Measurements from ENCODE around the gene AP3D1.
"Not testable (repeated sequence)": the region's sequence is repeated elsewhere in the genome, so short reads cannot be mapped to it uniquely, and the experiment has no call there.

AP3D1 gene

GRCh38 chr19:2129892-2130770 lies 21.2 kb downstream of the AP3D1 start:
- TF ChIP-seq CTCF (IDR thresholded peaks at IDR 0.05) (no peak), ZFX (IDR thresholded peaks at IDR 0.05; ENCODE audit: borderline replicate concordance) (no peak)
- no peak overlapping the region for H3K27ac ChIP-seq

- H3K27ac ChIP-seq, result no peak overlapping the region
- TF ChIP-seq CTCF (IDR thresholded peaks at IDR 0.05) (no peak), ZFX (IDR thresholded peaks at IDR 0.05; ENCODE audit: borderline replicate concordance) (no peak)
Observed at GRCh38 chr19:2129486-2129885, 21.9 kb downstream of the AP3D1 start.

GRCh38 chr19:2129022-2129421 lies 22.3 kb downstream of the AP3D1 start:
- TF ChIP-seq CTCF (IDR thresholded peaks at IDR 0.05), result no peak
- TF ChIP-seq ZFX (IDR thresholded peaks at IDR 0.05; ENCODE audit: borderline replicate concordance), result no peak
- no peak overlapping the region for H3K27ac ChIP-seq

- not testable (repeated sequence) for H3K27ac ChIP-seq
Observed at GRCh38 chr19:2128252-2128651, 23.1 kb downstream of the AP3D1 start.

GRCh38 chr19:2127758-2128157 lies 23.6 kb downstream of the AP3D1 start:
- TF ChIP-seq CTCF (IDR thresholded peaks at IDR 0.05), result no peak
- no peak for TF ChIP-seq ZFX (IDR thresholded peaks at IDR 0.05; ENCODE audit: borderline replicate concordance)
- no peak overlapping the region for H3K27ac ChIP-seq

- H3K27ac ChIP-seq, result no peak overlapping the region
- TF ChIP-seq ZFX (IDR thresholded peaks at IDR 0.05; ENCODE audit: borderline replicate concordance) (no peak), CTCF (IDR thresholded peaks at IDR 0.05) (no peak)
Observed at GRCh38 chr19:2126879-2127518, 24.4 kb downstream of the AP3D1 start.

GRCh38 chr19:2123682-2124387 lies 27.5 kb downstream of the AP3D1 start:
- H3K27ac ChIP-seq, result no peak overlapping the region
- TF ChIP-seq ZFX (IDR thresholded peaks at IDR 0.05; ENCODE audit: borderline replicate concordance) (no peak), CTCF (IDR thresholded peaks at IDR 0.05) (no peak)
